ENCODE data around the gene TNNC2.
A peak's percentile ranks its signal among the peaks of the same experiment; 100 is the strongest.
"Not testable (repeated sequence)": the region's sequence is repeated elsewhere in the genome, so short reads cannot be mapped to it uniquely, and the experiment has no call there.

Gene TNNC2

GRCh38 chr20:45833030-45833882, 6.1 kb upstream of the TNNC2 start, which contains the start of gene SNX21:
Gene SNX21, plus strand, starts transcription at chr20:45833799. Its CDS starts 121 bp downstream, at chr20:45833920.
- Histone ChIP-seq H3K18ac (ENCODE audit: low read length) (peak within 1 kb of the TSS; percentile 94), H3K14ac (ENCODE audit: low read length) (peak within 1 kb of the TSS; percentile 57), H4K8ac (ENCODE audit: low read depth, low read length) (peak within 1 kb of the TSS; percentile 19), H2AK5ac (ENCODE audit: low read depth, low read length) (peak within 1 kb of the TSS; percentile 48), H4K91ac (ENCODE audit: low read depth, low read length, poor library complexity) (no peak within 1 kb of the TSS), H3K4me3 (ENCODE audit: low read length in 2 of 2) (peak within 1 kb of the TSS; percentile 69 to 80), H2AFZ (ENCODE audit: low read length) (peak within 1 kb of the TSS; percentile 91), H2BK15ac (ENCODE audit: low read length) (peak within 1 kb of the TSS; percentile 32), H2BK5ac (ENCODE audit: low read length) (peak within 1 kb of the TSS; percentile 33), H3K36me3 (replicated peaks in 1 of 2; ENCODE audit: control insufficient read depth in 2 of 2, insufficient read depth in 2 of 2, low read length in 2 of 2) (peaks cover 0 to 21% of the 10 kb centered on the region in 2 donors), H2BK120ac (ENCODE audit: low read depth, low read length) (no peak within 1 kb of the TSS), H3K23ac (ENCODE audit: low read depth, low read length, poor library complexity) (peak within 1 kb of the TSS; percentile 87), H3K4me1 (ENCODE audit: control insufficient read depth in 2 of 2, insufficient read depth in 1 of 2, low read depth in 1 of 2, low read length in 2 of 2) (peaks cover 7 to 12% of the 10 kb centered on the region in 2 donors), H3K9me3 (replicated peaks in 1 of 2; ENCODE audit: control insufficient read depth in 2 of 2, insufficient read depth in 1 of 2, low read depth in 1 of 2, low read length in 2 of 2) (no peaks in the 10 kb centered on the region), H3K27me3 (ENCODE audit: control insufficient read depth in 3 of 3, insufficient read depth in 3 of 3, low read depth in 1 of 3, low read length in 3 of 3) (no peaks in the 10 kb centered on the region), H2BK12ac (ENCODE audit: low read length) (no peak within 1 kb of the TSS), H3K27ac (replicated peaks; ENCODE audit: low read length) (peak within 1 kb of the TSS; percentile 72), H3K4me2 (ENCODE audit: insufficient read depth, low read length, poor library complexity, severe bottlenecking) (peak within 1 kb of the TSS; percentile 66), H3K9ac (ENCODE audit: low read depth, low read length, poor library complexity) (peak within 1 kb of the TSS; percentile 89), H3K79me1 (ENCODE audit: low read depth, low read length) (no peaks in the 10 kb centered on the region), H3K4ac (ENCODE audit: low read length) (no peak within 1 kb of the TSS)
- DNase-seq (ENCODE audit: low spot score), result no peak
- no CpG with 5 or more reads among the region's 35 CpGs for WGBS, 2 donors (ENCODE audit: extremely low coverage in 2 of 2, insufficient read length in 2 of 2, insufficient replicate concordance in 1 of 2)

- H3K4me2 ChIP-seq (ENCODE audit: insufficient read depth, low read length, poor library complexity, severe bottlenecking), result no peak overlapping the region
- no peak overlapping the region for H3K4me3 ChIP-seq (ENCODE audit: low read length in 2 of 2)
- H4K8ac ChIP-seq (ENCODE audit: low read depth, low read length), result no peak overlapping the region
- peaks cover 0 to 21% of the 10 kb centered on the region in 2 donors for H3K36me3 ChIP-seq (replicated peaks in 1 of 2; ENCODE audit: control insufficient read depth in 2 of 2, insufficient read depth in 2 of 2, low read length in 2 of 2)
- no peak overlapping the region for H3K23ac ChIP-seq (ENCODE audit: low read depth, low read length, poor library complexity)
- DNase-seq (ENCODE audit: low spot score), result no peak
- H2BK12ac ChIP-seq (ENCODE audit: low read length), result no peak overlapping the region
- H2AFZ ChIP-seq (ENCODE audit: low read length), result peak overlapping the region; percentile 91
- H3K79me1 ChIP-seq (ENCODE audit: low read depth, low read length), result no peaks in the 10 kb centered on the region
- H2BK5ac ChIP-seq (ENCODE audit: low read length), result no peak overlapping the region
- H3K9ac ChIP-seq (ENCODE audit: low read depth, low read length, poor library complexity), result no peak overlapping the region
- H3K4me1 ChIP-seq (ENCODE audit: control insufficient read depth in 2 of 2, insufficient read depth in 1 of 2, low read depth in 1 of 2, low read length in 2 of 2), result peaks cover 7 to 12% of the 10 kb centered on the region in 2 donors
- H3K4ac ChIP-seq (ENCODE audit: low read length), result no peak overlapping the region
- no peak overlapping the region for H3K18ac ChIP-seq (ENCODE audit: low read length)
- no peak overlapping the region for H2BK120ac ChIP-seq (ENCODE audit: low read depth, low read length)
- no peak overlapping the region for H2BK15ac ChIP-seq (ENCODE audit: low read length)
- no CpG with 5 or more reads among the region's 4 CpGs for WGBS, 2 donors (ENCODE audit: extremely low coverage in 2 of 2, insufficient read length in 2 of 2, insufficient replicate concordance in 1 of 2)
- no peaks in the 10 kb centered on the region for H3K27me3 ChIP-seq (ENCODE audit: control insufficient read depth in 3 of 3, insufficient read depth in 3 of 3, low read depth in 1 of 3, low read length in 3 of 3)
- no peak overlapping the region for H2AK5ac ChIP-seq (ENCODE audit: low read depth, low read length)
- no peak overlapping the region for H3K27ac ChIP-seq (replicated peaks; ENCODE audit: low read length)
- no peak overlapping the region for H4K91ac ChIP-seq (ENCODE audit: low read depth, low read length, poor library complexity)
- no peaks in the 10 kb centered on the region for H3K9me3 ChIP-seq (replicated peaks in 1 of 2; ENCODE audit: control insufficient read depth in 2 of 2, insufficient read depth in 1 of 2, low read depth in 1 of 2, low read length in 2 of 2)
- H3K14ac ChIP-seq (ENCODE audit: low read length), result no peak overlapping the region
These were observed 5.5 kb upstream of the TNNC2 start for GRCh38 chr20:45832619-45833018.

- not testable (repeated sequence) for H2BK12ac ChIP-seq (ENCODE audit: low read length); H4K91ac ChIP-seq (ENCODE audit: low read depth, low read length, poor library complexity); H3K36me3 ChIP-seq (replicated peaks in 1 of 2; ENCODE audit: control insufficient read depth in 2 of 2, insufficient read depth in 2 of 2, low read length in 2 of 2); H3K4me2 ChIP-seq (ENCODE audit: insufficient read depth, low read length, poor library complexity, severe bottlenecking); H3K4me3 ChIP-seq (ENCODE audit: low read length in 2 of 2); H3K23ac ChIP-seq (ENCODE audit: low read depth, low read length, poor library complexity); H3K14ac ChIP-seq (ENCODE audit: low read length); H2BK15ac ChIP-seq (ENCODE audit: low read length); H3K9me3 ChIP-seq (replicated peaks in 1 of 2; ENCODE audit: control insufficient read depth in 2 of 2, insufficient read depth in 1 of 2, low read depth in 1 of 2, low read length in 2 of 2); H4K8ac ChIP-seq (ENCODE audit: low read depth, low read length); H3K18ac ChIP-seq (ENCODE audit: low read length); DNase-seq (ENCODE audit: low spot score); H2BK5ac ChIP-seq (ENCODE audit: low read length); H2AFZ ChIP-seq (ENCODE audit: low read length); H2BK120ac ChIP-seq (ENCODE audit: low read depth, low read length); H3K4ac ChIP-seq (ENCODE audit: low read length); H3K27ac ChIP-seq (replicated peaks; ENCODE audit: low read length); H3K27me3 ChIP-seq (ENCODE audit: control insufficient read depth in 3 of 3, insufficient read depth in 3 of 3, low read depth in 1 of 3, low read length in 3 of 3); H3K79me1 ChIP-seq (ENCODE audit: low read depth, low read length); H3K9ac ChIP-seq (ENCODE audit: low read depth, low read length, poor library complexity); H2AK5ac ChIP-seq (ENCODE audit: low read depth, low read length)
- whole genome bisulfite sequencing, 2 donors (ENCODE audit: extremely low coverage in 2 of 2, insufficient read length in 2 of 2, insufficient replicate concordance in 1 of 2), result no CpG with 5 or more reads among the region's 4 CpGs
- peaks cover 14% of the 10 kb centered on the region in 2 donors for H3K4me1 ChIP-seq (ENCODE audit: control insufficient read depth in 2 of 2, insufficient read depth in 1 of 2, low read depth in 1 of 2, low read length in 2 of 2)
These were observed 2.6 kb upstream of the TNNC2 start for GRCh38 chr20:45829673-45830106.

GRCh38 chr20:45828589-45828988, 1.5 kb upstream of the TNNC2 start:
- no peak overlapping the region for H3K4me2 ChIP-seq (ENCODE audit: insufficient read depth, low read length, poor library complexity, severe bottlenecking)
- no CpG with 5 or more reads among the region's 2 CpGs for WGBS, 2 donors (ENCODE audit: extremely low coverage in 2 of 2, insufficient read length in 2 of 2, insufficient replicate concordance in 1 of 2)
- DNase-seq (ENCODE audit: low spot score), result no peak

More at GRCh38 chr20:45828589-45828988, 1.5 kb upstream of the TNNC2 start:
- no peak overlapping the region for H3K4ac ChIP-seq (ENCODE audit: low read length)
- H3K9ac ChIP-seq (ENCODE audit: low read depth, low read length, poor library complexity), result no peak overlapping the region
- no peak overlapping the region for H4K91ac ChIP-seq (ENCODE audit: low read depth, low read length, poor library complexity)
- no peak overlapping the region for H4K8ac ChIP-seq (ENCODE audit: low read depth, low read length)
- peaks cover 11 to 16% of the 10 kb centered on the region in 2 donors for H3K4me1 ChIP-seq (ENCODE audit: control insufficient read depth in 2 of 2, insufficient read depth in 1 of 2, low read depth in 1 of 2, low read length in 2 of 2)
- H2BK120ac ChIP-seq (ENCODE audit: low read depth, low read length), result no peak overlapping the region
- peak overlapping the region; percentile 96 for H2BK15ac ChIP-seq (ENCODE audit: low read length)
- no peak overlapping the region for H3K14ac ChIP-seq (ENCODE audit: low read length)
- peaks cover 0 to 9% (median 3%) of the 10 kb centered on the region in 3 experiments for H3K27me3 ChIP-seq (ENCODE audit: control insufficient read depth in 3 of 3, insufficient read depth in 3 of 3, low read depth in 1 of 3, low read length in 3 of 3)
- H3K9me3 ChIP-seq (replicated peaks in 1 of 2; ENCODE audit: control insufficient read depth in 2 of 2, insufficient read depth in 1 of 2, low read depth in 1 of 2, low read length in 2 of 2), result peaks cover 0 to 3% of the 10 kb centered on the region in 2 donors
- H2AFZ ChIP-seq (ENCODE audit: low read length), result peak overlapping the region; percentile 49
- H3K27ac ChIP-seq (replicated peaks; ENCODE audit: low read length), result no peak overlapping the region
- no peaks in the 10 kb centered on the region for H3K36me3 ChIP-seq (replicated peaks in 1 of 2; ENCODE audit: control insufficient read depth in 2 of 2, insufficient read depth in 2 of 2, low read length in 2 of 2)
- no peak overlapping the region for H2AK5ac ChIP-seq (ENCODE audit: low read depth, low read length)
- H3K4me3 ChIP-seq (ENCODE audit: low read length in 2 of 2), result no peak overlapping the region
- H3K79me1 ChIP-seq (ENCODE audit: low read depth, low read length), result no peaks in the 10 kb centered on the region
- H3K23ac ChIP-seq (ENCODE audit: low read depth, low read length, poor library complexity), result no peak overlapping the region
- no peak overlapping the region for H2BK5ac ChIP-seq (ENCODE audit: low read length)
- no peak overlapping the region for H2BK12ac ChIP-seq (ENCODE audit: low read length)
- peak overlapping the region; percentile 7 for H3K18ac ChIP-seq (ENCODE audit: low read length)

All from neuronal stem cell (in vitro differentiated cells).